BE2C (cell line): Measurements from ENCODE around the gene NFILZ.

Experiments
- DNase-seq: peaks from one replicate; pipeline ENCODE4 v3.0.0-alpha.2; 2020
- H3K27me3 ChIP-seq: fragments of 250-450 bp; sonication (Bioruptor Pico); 2 replicates; pipeline ENCODE4 v1.5.1; 2020; ENCODE audit warnings: mild to moderate bottlenecking
- H3K36me3 ChIP-seq: fragments of 250-450 bp; sonication (Bioruptor Pico); 2 replicates; pipeline ENCODE4 v1.5.1; 2020; ENCODE audit warnings: mild to moderate bottlenecking
- H3K4me1 ChIP-seq: fragments of 250-450 bp; sonication (Bioruptor Pico); 2 replicates; pipeline ENCODE4 v1.5.1; 2020
- H3K4me3 ChIP-seq: 2 replicates; pipeline ENCODE4 v1.5.1; 2011; ENCODE audit warnings: low read depth, low read length
- H3K9me3 ChIP-seq: fragments of 250-450 bp; sonication (Bioruptor Pico); 2 replicates; pipeline ENCODE4 v1.5.1; 2020
- CTCF ChIP-seq: IDR thresholded peaks from 2 replicates; pipeline ENCODE4 v1.5.1; 2012; ENCODE audit warnings: mild to moderate bottlenecking, low read depth, low read length

NFILZ gene

DNA sequence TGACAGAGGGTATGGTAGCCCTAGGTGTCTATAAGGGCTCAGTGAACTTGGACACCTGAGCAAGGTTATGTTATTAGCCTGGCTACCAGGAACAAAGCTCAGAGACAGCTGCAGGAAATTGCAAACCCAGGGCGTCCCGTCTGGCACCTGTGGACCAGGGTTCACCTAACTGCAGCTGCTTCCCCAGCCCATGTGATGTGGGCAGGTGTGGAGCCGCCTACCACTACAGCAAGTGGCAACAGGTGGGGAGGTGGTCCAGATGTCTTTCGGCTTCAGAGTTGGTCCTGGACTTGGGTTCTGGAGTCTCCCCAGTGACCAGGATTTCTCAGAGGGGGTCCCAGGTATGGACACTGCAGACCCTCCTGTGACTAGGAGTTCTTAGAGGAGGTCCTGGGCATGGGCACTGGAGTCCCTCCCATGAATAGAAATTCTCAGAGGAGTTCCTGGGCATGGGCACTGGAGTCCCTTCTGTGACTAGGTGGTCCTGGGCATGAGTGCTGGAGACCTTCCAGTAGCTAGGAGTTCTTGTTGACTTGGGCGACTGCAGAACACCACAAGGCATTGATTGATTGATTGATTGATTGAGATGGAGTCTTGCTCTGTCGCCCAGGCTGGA lies 43.0 kb downstream of the NFILZ start:
- Histone ChIP-seq H3K36me3 (no peaks in the 10 kb centered on the region), H3K27me3 (no peaks in the 10 kb centered on the region), H3K4me1 (no peaks in the 10 kb centered on the region), H3K4me3 (no peak overlapping the region), H3K9me3 (no peaks in the 10 kb centered on the region)
- no peak for DNase-seq
- no peak for TF ChIP-seq CTCF

DNA sequence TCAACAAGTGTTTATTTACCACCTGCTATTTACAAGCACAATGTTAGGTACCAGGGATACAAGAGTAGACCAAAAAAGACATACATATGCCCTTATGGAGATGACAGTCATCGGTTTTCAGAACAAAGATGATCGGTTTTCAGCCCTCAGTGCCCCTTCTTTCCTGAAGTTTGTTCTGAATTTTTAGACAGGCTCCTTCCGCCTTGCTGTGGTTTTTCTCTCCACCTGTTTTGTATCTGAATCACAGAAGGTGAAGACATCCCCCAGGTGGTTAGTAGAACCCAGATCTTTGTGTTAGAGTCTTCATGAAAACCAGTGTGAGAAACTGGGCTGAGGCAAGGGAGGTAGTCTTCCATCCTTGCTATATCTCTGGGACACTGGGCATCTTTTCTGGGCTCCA lies 44.6 kb downstream of the NFILZ start:
- H3K9me3 ChIP-seq = no peaks in the 10 kb centered on the region
- H3K27me3 ChIP-seq = no peaks in the 10 kb centered on the region
- H3K4me3 ChIP-seq = no peak overlapping the region
- DNase-seq = no peak
- TF ChIP-seq CTCF = no peak
- no peaks in the 10 kb centered on the region for H3K36me3 ChIP-seq
- H3K4me1 ChIP-seq = no peaks in the 10 kb centered on the region

GRCh38 chr19:8678244-8678807 lies 47.9 kb downstream of the NFILZ start:
- H3K27me3 ChIP-seq = no peaks in the 10 kb centered on the region
- no peak for TF ChIP-seq CTCF
- no peaks in the 10 kb centered on the region for H3K36me3 ChIP-seq
- no peaks in the 10 kb centered on the region for H3K9me3 ChIP-seq
- no peak overlapping the region for H3K4me3 ChIP-seq
- H3K4me1 ChIP-seq = no peaks in the 10 kb centered on the region
- no peak for DNase-seq
